DND-41 (cell line): Measurements from ENCODE around the gene CLCA2.

Source experiments
- ATAC-seq: fragments of 200-7000 bp; cut with Tn5 transposase; 3 replicates; pipeline ENCODE4 v1.9.1; 2021; ENCODE audit warnings: low read depth; ENCODE audit not compliant: insufficient read depth
- DNase-seq: peaks from one replicate; pipeline ENCODE4 v3.0.0-alpha.2; 2020
- H2AFZ ChIP-seq: 2 replicates; pipeline ENCODE4 v1.6.0; 2012; ENCODE audit warnings: low read depth, low read length
- H3K27ac ChIP-seq: 2 replicates; pipeline ENCODE4 v1.5.1; 2012; ENCODE audit warnings: low read length, inconsistent platforms
- H3K27me3 ChIP-seq: fragments of 200-600 bp; sonication (generic); 2 replicates; pipeline ENCODE4 v1.6.0; 2012; ENCODE audit warnings: low read length, mild to moderate bottlenecking, inconsistent platforms; ENCODE audit not compliant: insufficient read depth, poor library complexity
- H3K36me3 ChIP-seq: 2 replicates; pipeline ENCODE4 v1.5.1; 2012; ENCODE audit warnings: low read length, inconsistent platforms; ENCODE audit not compliant: insufficient read depth
- H3K4me1 ChIP-seq: 2 replicates; pipeline ENCODE4 v1.5.1; 2012; ENCODE audit warnings: mild to moderate bottlenecking, low read length; ENCODE audit not compliant: insufficient read depth
- H3K4me2 ChIP-seq: 2 replicates; pipeline ENCODE4 v1.6.0; 2012; ENCODE audit warnings: mild to moderate bottlenecking, moderate library complexity, low read length, inconsistent platforms; ENCODE audit not compliant: insufficient read depth
- H3K4me3 ChIP-seq, 2 experiments: fragments of 200-600 bp in 1 of 2; shearing (Covaris generic) in 1 of 2; 2 replicates each; pipeline ENCODE4 v1.5.1; 2012 to 2016; ENCODE audit warnings: inconsistent platforms in 2 of 2, low read length in 2 of 2, mild to moderate bottlenecking in 2 of 2, low read depth in 1 of 2, moderate library complexity in 1 of 2
- H3K79me2 ChIP-seq: 2 replicates; pipeline ENCODE4 v1.6.0; 2012; ENCODE audit warnings: low read length, inconsistent platforms; ENCODE audit not compliant: insufficient read depth
- H3K9ac ChIP-seq: 2 replicates; pipeline ENCODE4 v1.6.0; 2012; ENCODE audit warnings: low read depth, mild to moderate bottlenecking, inconsistent platforms, low read length, moderate library complexity
- H3K9me3 ChIP-seq: 2 replicates; pipeline ENCODE4 v1.5.1; 2012; ENCODE audit warnings: low read length, moderate library complexity, mild to moderate bottlenecking, inconsistent platforms; ENCODE audit not compliant: insufficient read depth, severe bottlenecking
- H4K20me1 ChIP-seq: 2 replicates; pipeline ENCODE4 v1.6.0; 2012; ENCODE audit warnings: low read length; ENCODE audit not compliant: insufficient read depth
- CTCF ChIP-seq: IDR thresholded peaks from 2 replicates; pipeline ENCODE4 v1.5.1; 2012; ENCODE audit warnings: borderline replicate concordance, low read length, moderate library complexity, mild to moderate bottlenecking; ENCODE audit not compliant: poor library complexity, severe bottlenecking; ENCODE audit errors: extremely low read depth
- EZH2 ChIP-seq: IDR thresholded peaks from 3 replicates; pipeline ENCODE4 v1.6.1; 2012; ENCODE audit warnings: borderline replicate concordance, low read depth, mild to moderate bottlenecking, moderate library complexity, low read length, inconsistent platforms; ENCODE audit not compliant: severe bottlenecking

Gene CLCA2

GRCh38 chr1:86450847-86451246 lies 26.9 kb downstream of the CLCA2 start:
- 0 out of 2 replicates have a peak, but pooled peaks cover 8% of the 10 kb centered on the region for H3K4me1 ChIP-seq
- DNase-seq (no peak), ATAC-seq (0 out of 3 replicates have a peak, but pooled peaks have one; percentile 27)
- H4K20me1 ChIP-seq: no peaks in the 10 kb centered on the region
- 0 out of 2 replicates have a peak overlapping the region, but pooled peaks have one; percentile 13 for H2AFZ ChIP-seq
- no peaks in the 10 kb centered on the region for H3K36me3 ChIP-seq
- H3K4me3 ChIP-seq: no peak overlapping the region
- no peaks in the 10 kb centered on the region for H3K79me2 ChIP-seq
- no peak overlapping the region for H3K9ac ChIP-seq
- TF ChIP-seq EZH2: no peak
- no peak for TF ChIP-seq CTCF
- H3K9me3 ChIP-seq: no peaks in the 10 kb centered on the region
- H3K4me2 ChIP-seq: no peak overlapping the region
- H3K27ac ChIP-seq: no peak overlapping the region
- no peaks in the 10 kb centered on the region for H3K27me3 ChIP-seq

GRCh38 chr1:86453664-86454063 lies 29.7 kb downstream of the CLCA2 start:
- Histone ChIP-seq H2AFZ (no peak overlapping the region), H3K27ac (no peak overlapping the region), H3K79me2 (no peaks in the 10 kb centered on the region), H4K20me1 (no peaks in the 10 kb centered on the region), H3K4me2 (no peak overlapping the region), H3K27me3 (no peaks in the 10 kb centered on the region), H3K36me3 (no peaks in the 10 kb centered on the region), H3K4me1 (0 out of 2 replicates have a peak, but pooled peaks cover 8% of the 10 kb centered on the region), H3K9me3 (no peaks in the 10 kb centered on the region), H3K4me3 (no peak overlapping the region), H3K9ac (no peak overlapping the region)
- DNase-seq (no peak), ATAC-seq (no peak)
- no peak for TF ChIP-seq CTCF
- no peak for TF ChIP-seq EZH2

GRCh38 chr1:86455073-86455472 lies 31.1 kb downstream of the CLCA2 start:
- no peak for ATAC-seq
- no peaks in the 10 kb centered on the region for H3K79me2 ChIP-seq
- H3K27me3 ChIP-seq: no peaks in the 10 kb centered on the region
- DNase-seq: no peak
- no peak overlapping the region for H3K27ac ChIP-seq
- H3K4me1 ChIP-seq: 0 out of 2 replicates have a peak, but pooled peaks cover 8% of the 10 kb centered on the region
- no peak overlapping the region for H3K9ac ChIP-seq
- H3K36me3 ChIP-seq: no peaks in the 10 kb centered on the region
- no peak for TF ChIP-seq EZH2
- TF ChIP-seq CTCF: no peak
- no peak overlapping the region for H2AFZ ChIP-seq
- no peaks in the 10 kb centered on the region for H3K9me3 ChIP-seq
- H4K20me1 ChIP-seq: no peaks in the 10 kb centered on the region
- no peak overlapping the region for H3K4me2 ChIP-seq
- H3K4me3 ChIP-seq: no peak overlapping the region

GRCh38 chr1:86460998-86461397 lies 37.0 kb downstream of the CLCA2 start:
- Histone ChIP-seq H2AFZ (no peak overlapping the region), H3K27ac (no peak overlapping the region), H3K4me3 (no peak overlapping the region), H3K27me3 (no peaks in the 10 kb centered on the region), H3K79me2 (no peaks in the 10 kb centered on the region), H4K20me1 (no peaks in the 10 kb centered on the region), H3K4me1 (no peaks in the 10 kb centered on the region), H3K9me3 (no peaks in the 10 kb centered on the region), H3K4me2 (no peak overlapping the region), H3K9ac (no peak overlapping the region), H3K36me3 (no peaks in the 10 kb centered on the region)
- TF ChIP-seq CTCF (no peak), EZH2 (no peak)
- DNase-seq (no peak), ATAC-seq (no peak)
